HG03469 (cell line): Measurements from ENCODE around the gene YJU2.
"Not testable (repeated sequence)": the region's sequence is repeated elsewhere in the genome, so short reads cannot be mapped to it uniquely, and the experiment has no call there.

Experiments used
- ATAC-seq: cut with Tn5 transposase; IDR thresholded peaks from one replicate; pipeline ENCODE4 v1.9.1; 2021; ENCODE audit warnings: mild to moderate bottlenecking, moderate library complexity, moderate number of reproducible peaks; ENCODE audit not compliant: unreplicated experiment

Gene YJU2

DNA sequence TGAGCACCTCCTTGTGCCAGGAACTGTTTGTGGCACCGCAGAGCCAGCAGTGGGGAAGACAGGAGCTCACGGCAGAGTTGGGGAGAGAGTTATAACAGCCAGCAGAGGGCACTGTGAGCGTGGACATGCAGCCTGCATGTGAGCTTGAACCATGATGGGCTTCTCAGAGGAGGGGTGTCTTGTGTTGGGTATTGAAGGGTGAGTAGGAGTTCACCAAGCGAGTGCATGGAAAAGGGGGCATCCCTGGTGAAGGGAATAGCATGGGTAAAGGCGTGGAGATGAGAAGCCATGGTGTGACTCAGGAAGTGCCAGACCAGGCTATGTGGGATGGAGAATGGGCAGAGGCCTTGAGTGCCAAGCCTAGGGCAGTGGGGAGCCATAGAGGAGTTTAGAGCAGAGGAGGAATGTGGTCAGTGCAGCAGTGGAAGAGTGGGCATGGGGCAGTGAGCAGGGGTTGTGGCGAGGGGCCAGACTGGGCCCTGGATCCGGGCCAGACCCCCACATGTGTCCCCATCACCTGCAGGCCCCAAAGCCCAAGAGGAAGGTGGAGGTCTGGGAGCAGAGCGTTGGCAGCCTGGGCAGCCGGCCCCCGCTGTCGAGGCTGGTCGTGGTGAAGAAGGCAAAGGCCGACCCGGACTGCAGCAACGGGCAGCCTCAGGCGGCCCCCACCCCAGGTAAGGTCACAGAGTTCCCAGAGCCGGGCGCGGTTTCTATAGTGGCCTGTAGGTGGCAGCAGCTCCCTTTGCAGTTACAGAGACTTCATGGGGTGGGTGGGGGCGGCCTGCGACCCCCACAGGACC, 20.4 kb downstream of the YJU2 start:
- no peak for ATAC-seq

- no peak for ATAC-seq
Observed at GRCh38 chr19:4267901-4268815, 21.3 kb downstream of the YJU2 start.

- no peak for ATAC-seq
Observed at GRCh38 chr19:4268816-4269430, 22.0 kb downstream of the YJU2 start.

- ATAC-seq, result no peak
Observed at GRCh38 chr19:4272894-4273293, 26.0 kb downstream of the YJU2 start.

DNA sequence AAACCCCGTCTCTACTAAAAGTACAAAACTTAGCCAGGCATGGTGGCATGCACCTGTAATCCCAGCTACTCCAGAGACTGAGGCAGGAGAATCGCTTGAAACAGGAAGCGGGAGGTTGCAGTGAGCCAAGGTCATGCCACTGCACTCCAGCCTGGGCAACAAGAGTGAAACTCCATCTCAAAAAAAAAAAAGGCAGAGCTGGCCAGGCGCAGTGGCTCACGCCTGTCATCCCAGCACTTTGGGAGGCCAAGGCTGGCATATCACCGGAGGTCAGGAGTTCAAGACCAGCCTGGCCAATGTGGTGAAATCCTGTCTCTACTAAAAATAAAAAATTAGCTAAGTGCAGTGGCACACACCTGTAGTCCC, 27.4 kb downstream of the YJU2 start:
- not testable (repeated sequence) for ATAC-seq

DNA sequence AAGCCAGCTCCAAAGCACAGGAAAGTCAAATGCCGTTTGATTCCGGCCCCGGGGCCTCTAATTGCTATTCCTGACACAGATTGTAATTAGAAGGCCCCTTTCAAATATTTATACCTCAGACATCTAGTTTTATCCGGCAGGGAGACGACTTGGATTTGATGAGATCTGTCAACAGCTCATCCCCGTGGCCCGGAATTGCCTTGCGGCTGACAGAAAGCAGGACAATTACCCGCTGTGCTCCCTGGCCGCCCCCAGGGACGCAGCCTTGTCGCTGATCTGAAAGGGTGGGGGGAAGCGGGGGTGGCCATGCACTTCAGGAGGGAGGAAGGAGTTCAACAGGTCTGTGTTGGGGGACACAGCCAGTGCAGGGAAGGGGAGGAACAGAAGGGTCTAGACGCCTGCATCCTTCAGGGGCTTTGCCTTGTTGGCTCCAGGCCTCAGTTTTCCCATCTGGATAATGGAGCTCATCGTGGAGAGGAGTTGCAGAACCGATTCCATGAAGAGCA, 30.4 kb downstream of the YJU2 start:
- no peak for ATAC-seq

- no peak for ATAC-seq
Observed at GRCh38 chr19:4278010-4278409, 31.1 kb downstream of the YJU2 start.

GRCh38 chr19:4278419-4279266, 31.8 kb downstream of the YJU2 start, which contains the start of gene SHD:
Gene SHD, plus strand, starts transcription at chr19:4279266. Its CDS starts 798 bp downstream, at chr19:4280064.
- ATAC-seq, result no peak

DNA sequence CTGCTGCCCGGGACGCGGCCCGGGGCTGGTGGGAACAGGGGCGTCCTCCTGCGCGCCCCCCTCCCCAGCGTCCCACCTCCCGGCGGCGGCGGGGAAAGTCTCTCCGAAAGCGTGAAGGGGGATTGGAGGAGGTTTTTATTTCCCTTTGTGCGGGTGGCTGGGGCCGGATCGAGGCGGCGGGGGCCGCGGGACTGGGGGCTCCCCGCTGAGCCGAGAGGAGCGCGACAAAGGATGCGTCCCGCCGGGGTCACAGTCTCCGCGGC, 32.3 kb downstream of the YJU2 start:
- no peak for ATAC-seq

DNA sequence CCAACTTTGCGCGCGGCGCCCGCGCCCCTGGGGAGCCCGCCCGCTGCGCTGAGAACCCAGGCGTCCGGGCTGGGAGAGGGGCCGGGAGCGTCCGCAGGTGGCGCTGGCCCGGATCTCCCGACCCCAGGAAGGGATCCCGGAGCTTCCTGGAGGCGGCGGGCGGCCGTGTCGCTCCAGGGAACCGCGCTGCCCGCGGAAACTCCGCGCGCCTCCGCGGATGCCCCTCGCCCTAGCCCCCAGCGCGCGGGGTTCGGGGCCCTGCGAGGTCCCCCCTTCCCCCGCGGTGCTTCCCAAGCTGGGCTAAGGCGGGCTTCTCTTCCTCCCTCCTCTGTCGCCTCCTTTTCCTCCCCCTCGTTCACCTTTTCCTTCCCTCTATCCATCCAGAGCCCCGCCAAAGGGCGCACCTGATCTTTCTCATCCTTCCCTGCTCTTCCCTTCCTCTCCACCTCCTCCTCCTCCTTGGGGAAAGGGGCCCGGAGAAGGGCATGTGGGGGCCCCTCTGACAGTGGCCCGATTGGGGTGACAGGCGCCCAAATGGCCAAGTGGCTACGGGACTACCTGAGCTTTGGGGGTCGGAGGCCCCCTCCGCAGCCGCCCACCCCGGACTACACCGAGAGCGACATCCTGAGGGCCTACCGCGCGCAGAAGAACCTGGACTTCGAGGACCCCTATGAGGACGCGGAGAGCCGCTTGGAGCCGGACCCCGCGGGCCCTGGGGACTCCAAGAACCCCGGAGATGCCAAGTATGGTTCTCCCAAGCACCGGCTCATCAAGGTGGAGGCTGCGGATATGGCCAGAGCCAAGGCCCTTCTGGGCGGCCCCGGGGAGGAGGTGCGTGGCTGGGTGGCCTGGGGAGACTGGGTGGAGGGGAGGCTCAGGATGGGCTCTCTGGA, 32.9 kb downstream of the YJU2 start:
- no peak for ATAC-seq

- no peak for ATAC-seq
Observed at GRCh38 chr19:4284176-4284958, 37.5 kb downstream of the YJU2 start.

- no peak for ATAC-seq
Observed at GRCh38 chr19:4284974-4285373, 38.1 kb downstream of the YJU2 start.

DNA sequence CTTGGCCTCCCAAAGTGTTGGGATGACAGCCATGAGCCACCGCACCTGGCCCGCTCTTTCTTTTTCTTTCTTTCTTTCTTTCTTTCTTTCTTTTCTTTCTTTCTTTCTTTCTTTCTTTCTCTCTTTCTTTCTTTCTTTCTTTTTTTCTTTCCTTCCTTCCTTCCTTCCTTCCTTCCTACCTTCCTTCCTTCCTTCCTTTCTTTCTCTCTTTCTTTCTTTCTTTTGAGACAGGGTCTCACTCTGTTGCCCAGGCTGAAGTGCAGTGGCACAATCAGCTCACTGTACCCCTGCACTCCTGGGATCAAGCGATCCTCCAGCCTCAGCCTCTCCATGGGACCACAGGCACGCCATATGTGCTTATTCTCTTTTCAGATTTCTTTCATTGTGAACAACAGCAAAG, 39.3 kb downstream of the YJU2 start:
- ATAC-seq, result not testable (repeated sequence)

DNA sequence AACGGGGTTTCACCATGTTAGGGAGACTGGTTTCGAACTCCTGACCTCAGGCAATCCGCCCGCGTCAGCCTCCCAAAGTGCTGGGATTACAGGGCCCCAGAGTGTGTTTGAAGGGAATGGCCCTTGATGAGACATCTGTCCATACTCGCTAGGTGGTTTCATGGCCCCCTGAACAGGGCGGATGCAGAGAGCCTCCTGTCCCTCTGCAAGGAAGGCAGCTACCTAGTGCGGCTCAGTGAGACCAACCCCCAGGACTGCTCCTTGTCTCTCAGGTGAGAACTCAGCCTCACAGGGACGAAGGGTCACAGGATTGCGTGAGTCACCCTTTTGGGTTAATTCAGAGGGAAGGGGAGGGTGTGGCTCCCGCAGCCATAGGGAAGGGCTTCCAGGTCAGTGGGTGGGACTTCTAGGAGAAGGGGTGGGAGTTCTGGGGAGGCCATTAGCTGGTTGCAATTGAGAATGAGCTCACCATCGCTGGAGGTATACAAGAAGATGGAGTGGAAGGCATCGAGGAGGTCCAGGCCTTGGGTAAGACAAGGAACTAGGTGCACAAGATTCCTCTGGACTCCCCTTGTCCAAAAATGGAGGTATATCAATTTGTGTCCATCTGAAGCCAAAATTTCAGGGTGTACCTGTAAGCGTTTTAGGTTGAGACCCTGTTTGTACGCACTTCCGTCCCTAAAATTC, 41.4 kb downstream of the YJU2 start:
- ATAC-seq, result no peak

GRCh38 chr19:4291184-4291732, 44.4 kb downstream of the YJU2 start:
- no peak for ATAC-seq

DNA sequence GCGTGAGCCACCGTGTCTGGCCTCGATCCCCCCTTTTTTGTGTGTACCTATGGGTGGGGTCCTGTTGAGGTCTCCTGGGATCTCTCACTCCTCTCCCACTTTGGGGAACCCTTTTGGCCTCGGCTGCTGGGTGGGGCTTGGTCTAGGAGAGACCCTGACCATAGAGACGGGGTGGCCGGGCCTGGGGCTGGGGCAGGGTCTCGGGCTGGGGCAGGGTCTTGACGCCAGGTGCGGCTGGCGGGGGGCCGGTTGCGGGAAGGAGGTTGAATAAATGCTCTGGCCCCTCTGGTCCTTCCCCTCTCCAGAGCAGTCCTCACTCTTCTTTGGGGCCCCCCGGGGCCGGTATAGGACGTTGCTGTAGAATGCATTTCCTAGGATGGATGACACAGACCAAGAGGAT, 45.6 kb downstream of the YJU2 start:
- ATAC-seq, result no peak

- no peak for ATAC-seq
Observed at GRCh38 chr19:4294389-4294788, 47.5 kb downstream of the YJU2 start.
